Measurements from ENCODE around the gene SKAP2.

- TF ChIP-seq TAF1 (IDR thresholded peaks at IDR 0.05; ENCODE audit: low read depth) (no peak), SMC3 (conservative IDR thresholded peaks at IDR 0.05; ENCODE audit: poor library complexity) (no peak), EZH2 (IDR thresholded peaks at IDR 0.05; ENCODE audit: borderline replicate concordance, insufficient read depth, low read length, poor library complexity, severe bottlenecking) (no peak), EP300 (conservative IDR thresholded peaks at IDR 0.05; ENCODE audit: poor library complexity, severe bottlenecking) (no peak), MXI1 (conservative IDR thresholded peaks at IDR 0.05; ENCODE audit: poor library complexity, severe bottlenecking) (no peak), CTCF (IDR thresholded peaks at IDR 0.05; ENCODE audit: poor library complexity, severe bottlenecking) (no peak)
Observed at GRCh38 chr7:26684447-26684846, 179.9 kb downstream of the SKAP2 start.
